HG02885 (cell line): Measurements from ENCODE around the gene MYO1D.

ENCODE experiments used
- ATAC-seq: cut with Tn5 transposase; IDR thresholded peaks from one replicate; pipeline ENCODE4 v1.9.1; 2021; ENCODE audit warnings: mild to moderate bottlenecking; ENCODE audit not compliant: unreplicated experiment, poor library complexity

The MYO1D gene

GRCh38 chr17:32602396-32602795 lies 274.5 kb downstream of the MYO1D start:
- no peak for ATAC-seq

GRCh38 chr17:32601866-32602265 lies 275.1 kb downstream of the MYO1D start:
- no peak for ATAC-seq

GRCh38 chr17:32596628-32597027 lies 280.3 kb downstream of the MYO1D start:
- no peak for ATAC-seq

DNA sequence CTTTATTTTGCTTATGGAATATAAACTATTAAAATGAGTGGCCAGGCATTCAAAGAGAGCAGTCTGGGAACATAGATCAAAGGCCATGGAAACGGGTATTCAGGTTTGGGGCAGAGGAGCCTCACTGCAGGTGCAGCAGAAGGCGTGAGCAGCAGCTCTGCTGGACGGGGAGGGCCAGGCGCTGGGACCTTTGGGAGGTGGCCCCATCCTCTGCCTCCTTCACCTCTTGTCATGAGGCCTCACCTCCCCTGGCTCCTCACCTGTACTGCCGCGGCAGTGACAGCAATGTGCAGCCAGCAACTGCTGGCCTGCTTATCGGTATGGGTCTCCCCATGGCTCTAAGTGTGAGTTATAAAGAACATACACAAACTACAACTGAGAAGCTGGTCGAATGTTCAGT lies 280.7 kb downstream of the MYO1D start:
- ATAC-seq, result no peak

DNA sequence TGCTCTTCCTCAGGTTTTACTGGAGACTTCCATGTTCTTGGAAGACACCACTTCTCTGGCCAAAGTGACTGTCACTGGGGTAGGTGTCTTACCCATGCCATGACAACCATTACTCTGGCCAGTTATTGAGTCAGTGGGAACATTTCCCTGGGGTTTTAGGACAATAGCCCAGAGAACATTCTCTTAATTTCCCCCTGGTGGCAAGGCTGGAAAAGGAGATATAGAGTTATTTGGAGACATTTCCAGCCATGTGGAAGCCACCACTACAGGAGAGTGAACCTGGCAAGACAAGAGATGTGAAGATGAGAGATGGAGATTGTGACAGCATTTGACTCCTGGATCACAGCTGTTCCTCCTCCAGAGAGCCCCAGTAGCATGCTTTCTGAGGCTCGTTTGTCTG lies 283.9 kb downstream of the MYO1D start:
- ATAC-seq, result no peak

- no peak for ATAC-seq
Measured at GRCh38 chr17:32591405-32591804, 285.5 kb downstream of the MYO1D start.

GRCh38 chr17:32590974-32591373 lies 285.9 kb downstream of the MYO1D start:
- no peak for ATAC-seq

- ATAC-seq, result no peak
Measured at GRCh38 chr17:32588982-32589381, 287.9 kb downstream of the MYO1D start.

- ATAC-seq, result no peak
Measured at GRCh38 chr17:32588135-32588534, 288.8 kb downstream of the MYO1D start.

- ATAC-seq, result no peak
Measured at GRCh38 chr17:32586666-32587065, 290.3 kb downstream of the MYO1D start.

DNA sequence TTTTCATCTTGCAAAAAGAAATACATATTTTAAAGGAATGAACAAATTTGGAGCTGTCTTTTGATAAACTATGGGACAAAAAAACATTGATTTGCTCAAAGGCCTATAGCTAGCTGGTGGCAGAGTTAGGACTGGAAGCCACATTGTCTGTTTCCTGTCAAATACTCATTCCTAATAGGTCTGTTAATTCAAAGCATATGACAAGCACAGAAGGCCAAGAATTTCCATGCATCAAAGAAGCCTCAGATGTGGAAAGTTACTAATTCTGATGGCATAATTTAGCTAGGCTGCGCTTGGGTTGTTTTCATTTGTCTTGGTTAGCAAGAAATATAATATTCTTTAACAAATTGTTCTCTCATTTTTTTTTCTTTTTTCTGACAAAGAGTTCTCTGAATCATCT lies 292.1 kb downstream of the MYO1D start:
- no peak for ATAC-seq

DNA sequence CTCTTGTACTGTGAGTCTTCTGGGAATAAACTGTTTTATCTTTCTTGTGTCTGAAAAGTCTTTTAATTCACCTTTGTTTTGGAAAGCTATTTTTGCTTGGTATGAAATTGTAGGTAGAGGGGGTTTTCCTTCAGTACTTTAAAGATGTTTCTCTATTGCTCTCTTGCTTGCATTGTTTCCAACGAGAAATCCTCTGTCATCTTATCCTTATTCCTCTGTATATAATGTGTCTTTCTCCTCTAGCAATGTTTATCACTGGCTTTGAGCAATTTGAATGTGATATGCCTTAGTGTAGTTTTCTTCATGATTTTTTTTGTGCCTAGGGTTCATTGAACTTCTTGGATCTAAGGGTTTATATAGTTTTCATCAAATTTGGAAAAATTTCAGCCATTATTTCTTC lies 293.9 kb downstream of the MYO1D start:
- ATAC-seq, result no peak

DNA sequence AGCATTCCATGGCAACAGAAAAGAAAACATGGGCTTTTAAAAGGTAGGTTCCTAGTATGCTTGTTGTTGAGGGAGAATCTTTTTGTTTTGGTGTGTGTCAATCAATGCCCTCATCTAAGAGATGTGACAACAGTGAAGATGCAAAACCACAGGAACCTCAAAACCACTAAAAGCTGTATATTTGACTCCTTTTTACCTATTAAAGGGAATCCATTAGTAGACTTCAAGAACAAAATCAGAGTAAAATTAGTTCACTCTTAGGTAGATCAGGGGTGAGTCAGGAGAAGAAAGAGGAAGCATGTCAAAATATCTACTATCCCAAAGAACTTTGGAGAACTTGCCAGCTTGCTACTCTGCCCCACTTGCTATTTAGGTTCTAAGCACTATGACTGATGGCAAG lies 301.1 kb downstream of the MYO1D start:
- no peak for ATAC-seq

- ATAC-seq, result no peak
Measured at GRCh38 chr17:32570081-32570396, 306.9 kb downstream of the MYO1D start.

- peak; percentile 59 for ATAC-seq
Measured at GRCh38 chr17:32569171-32570080, 307.5 kb downstream of the MYO1D start.

DNA sequence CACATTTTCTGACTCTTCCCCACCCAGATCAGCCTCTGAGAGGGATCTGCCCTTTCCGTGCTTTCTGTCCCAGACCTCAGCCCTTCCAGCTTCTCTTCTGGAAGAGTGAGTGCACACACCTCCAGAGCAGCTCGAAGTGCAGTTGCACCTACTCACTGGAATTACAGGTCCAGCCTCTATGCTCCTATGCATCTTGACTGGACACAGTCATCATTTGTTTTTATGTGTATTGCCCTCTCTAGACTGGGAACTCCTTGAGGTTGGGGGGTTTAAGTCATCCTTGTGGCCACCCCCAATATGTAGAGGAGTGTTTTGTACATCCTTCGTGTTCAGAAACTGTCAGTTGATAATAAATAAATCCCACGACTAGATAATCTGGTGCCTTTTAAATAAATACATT lies 308.2 kb downstream of the MYO1D start:
- no peak for ATAC-seq

GRCh38 chr17:32567511-32567910 lies 309.4 kb downstream of the MYO1D start:
- no peak for ATAC-seq

- ATAC-seq, result no peak
Measured at GRCh38 chr17:32567086-32567485, 309.8 kb downstream of the MYO1D start.

DNA sequence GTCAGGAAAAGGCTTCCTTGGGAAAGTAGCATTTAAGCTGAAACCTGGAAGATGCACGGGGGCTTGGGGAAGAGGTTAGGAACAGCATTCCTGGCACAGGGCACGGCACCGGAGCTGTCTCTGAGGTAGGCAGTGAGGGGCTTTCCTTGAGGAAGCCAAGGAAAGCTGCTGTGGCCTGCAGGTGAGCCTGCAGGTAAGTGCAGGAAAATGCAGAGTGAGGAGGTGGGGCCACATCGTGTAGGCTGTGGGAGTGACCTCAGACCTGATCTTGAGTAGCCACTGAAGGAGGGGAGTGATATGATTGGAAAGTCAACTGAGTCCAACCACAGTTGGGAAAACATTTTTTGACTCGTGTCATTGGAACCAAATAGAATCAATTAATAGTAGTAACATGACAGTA lies 310.6 kb downstream of the MYO1D start:
- no peak for ATAC-seq

DNA sequence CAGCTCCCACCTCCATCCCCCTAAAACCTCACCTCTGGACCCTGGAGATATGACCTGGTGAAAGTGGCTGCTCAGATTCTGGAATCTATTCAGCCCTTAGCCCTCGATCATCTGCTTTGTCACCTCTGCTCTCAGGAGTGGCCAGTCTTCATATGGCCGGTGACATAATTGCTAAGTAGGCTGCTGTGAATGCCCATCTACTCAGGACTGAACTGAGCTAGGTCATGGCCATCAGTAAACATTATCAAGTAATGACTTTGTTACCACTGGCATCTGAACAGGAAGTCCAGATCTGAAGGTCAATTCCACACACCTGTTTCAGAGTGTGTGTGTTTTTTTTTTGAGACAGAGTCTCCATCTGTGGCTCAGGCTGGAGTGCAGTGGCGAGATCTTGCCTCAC lies 311.5 kb downstream of the MYO1D start:
- ATAC-seq, result no peak

DNA sequence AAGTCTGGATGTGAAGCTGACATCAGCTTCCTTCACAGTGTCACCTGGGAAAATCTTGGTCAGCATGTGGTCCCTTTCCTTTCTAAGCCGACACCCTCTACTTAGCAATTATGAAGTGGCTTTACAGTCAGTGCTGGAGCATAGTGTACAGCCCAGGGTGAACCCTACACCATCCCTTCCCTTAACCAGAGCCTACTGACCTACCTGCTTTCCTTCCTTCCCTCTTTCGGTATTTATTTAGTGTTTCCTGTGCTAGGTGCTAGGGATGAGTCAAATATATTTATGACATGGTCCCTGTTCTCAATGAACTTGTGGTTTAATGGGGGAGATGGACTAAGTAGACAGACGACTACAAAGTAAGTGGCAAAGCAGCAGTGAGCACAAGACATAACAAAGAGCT lies 312.6 kb downstream of the MYO1D start:
- ATAC-seq, result no peak

DNA sequence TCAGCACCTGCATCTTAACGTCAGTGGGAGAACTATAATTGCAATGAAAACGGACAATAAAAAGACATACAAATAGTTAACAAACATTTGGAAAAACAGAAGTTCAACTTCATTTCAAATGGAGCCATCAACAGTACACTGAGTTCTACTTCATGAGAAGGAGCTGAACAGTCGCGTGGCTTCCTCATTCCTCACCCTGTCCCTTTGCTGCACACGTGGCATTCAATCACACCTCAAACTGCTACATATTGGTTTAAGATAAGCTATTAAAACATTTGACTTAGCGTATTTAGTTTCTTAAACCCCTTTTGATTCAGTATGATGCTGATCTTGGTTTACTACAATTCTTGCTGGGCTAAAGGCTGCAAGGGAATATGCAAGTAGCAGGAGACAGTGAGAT lies 313.3 kb downstream of the MYO1D start:
- no peak for ATAC-seq
